Skin of body (tissue), 2 donors: ENCODE measurements around the gene COL23A1. TPM values are rescaled to one million over a fixed set of nuclear protein-coding genes. Genes with fewer than 3 reads are reported as not detected.
"Not testable (repeated sequence)": the region's sequence is repeated elsewhere in the genome, so short reads cannot be mapped to it uniquely, and the experiment has no call there.

ENCODE experiments used
- DNase-seq: peaks from one replicate; lab custom pipeline; 2025; lab: John Stamatoyannopoulos, UW
- total RNA-seq: library from RNA; depleted of rRNA; stranded (reverse); fragments of >200 nt; gene quantifications from one replicate; pipeline ENCODE4 v1.2.3, GENCODE V29; 2014

The COL23A1 gene
- total RNA-seq, 1 donor from 2014 or later = 4.6 TPM

DNA sequence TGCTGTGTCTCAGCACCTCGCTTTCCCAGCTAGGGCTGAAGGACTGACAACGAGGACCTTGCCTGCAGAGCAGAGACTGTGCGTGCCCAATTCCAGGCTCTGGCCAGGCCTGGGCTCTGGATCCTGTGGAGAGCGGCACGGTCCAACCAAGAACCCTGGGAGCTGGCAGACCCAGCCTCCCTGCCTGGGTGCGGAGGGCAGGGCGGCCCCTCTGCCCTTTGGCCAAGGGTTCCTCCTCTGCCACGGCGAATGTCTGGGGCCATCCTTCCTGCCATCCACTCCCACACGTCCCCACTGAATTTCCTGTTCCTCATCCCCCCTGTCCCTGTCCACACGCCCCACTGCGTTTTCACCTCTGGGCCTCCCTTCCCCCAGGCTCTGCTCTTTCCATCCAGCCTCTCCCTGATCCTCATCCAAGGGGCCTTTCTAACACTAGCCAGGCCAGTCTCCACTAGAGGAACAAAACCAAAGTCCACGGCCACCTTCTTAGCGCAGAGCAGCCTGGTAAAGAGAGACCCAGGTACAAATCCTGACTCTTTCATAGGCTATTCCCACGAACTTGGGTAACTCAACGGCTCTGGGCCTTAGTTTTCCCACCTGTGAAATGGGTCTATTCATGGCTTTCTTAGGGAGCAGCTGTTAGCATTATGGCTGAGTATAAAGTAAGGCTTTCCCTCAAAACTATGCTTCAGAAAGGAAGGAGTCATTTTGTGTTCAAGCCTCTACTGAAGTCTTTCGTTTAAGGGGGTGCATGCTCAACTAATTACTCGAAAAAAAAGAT lies 262.1 kb downstream of the COL23A1 start:
- no peak for DNase-seq

DNA sequence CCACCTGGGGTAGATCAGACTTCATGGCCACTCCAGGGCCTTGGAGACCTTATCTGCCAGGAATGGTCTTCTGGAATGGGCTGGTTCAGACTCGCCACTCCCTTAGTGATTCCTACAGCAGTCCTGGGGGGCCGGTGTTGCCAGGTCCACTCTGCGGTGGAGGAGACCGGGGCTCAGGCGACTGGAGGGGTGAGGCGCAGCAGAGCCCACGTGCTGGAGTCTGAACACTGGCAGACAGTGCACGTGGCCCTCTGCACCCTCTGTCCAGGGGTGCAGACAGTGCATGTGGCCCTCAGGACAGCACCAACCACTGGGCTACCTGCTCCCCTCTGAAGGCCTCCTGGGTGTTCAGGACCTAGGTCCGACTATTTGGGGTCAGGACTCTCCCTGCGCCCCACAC lies 262.7 kb downstream of the COL23A1 start:
- no peak for DNase-seq

- no peak for DNase-seq
Measured at GRCh38 chr5:178326374-178326715, 263.8 kb downstream of the COL23A1 start.

- peak; percentile 88 for DNase-seq
Measured at GRCh38 chr5:178325679-178326373, 264.4 kb downstream of the COL23A1 start.

- no peak for DNase-seq
Measured at GRCh38 chr5:178325311-178325678, 264.9 kb downstream of the COL23A1 start.

DNA sequence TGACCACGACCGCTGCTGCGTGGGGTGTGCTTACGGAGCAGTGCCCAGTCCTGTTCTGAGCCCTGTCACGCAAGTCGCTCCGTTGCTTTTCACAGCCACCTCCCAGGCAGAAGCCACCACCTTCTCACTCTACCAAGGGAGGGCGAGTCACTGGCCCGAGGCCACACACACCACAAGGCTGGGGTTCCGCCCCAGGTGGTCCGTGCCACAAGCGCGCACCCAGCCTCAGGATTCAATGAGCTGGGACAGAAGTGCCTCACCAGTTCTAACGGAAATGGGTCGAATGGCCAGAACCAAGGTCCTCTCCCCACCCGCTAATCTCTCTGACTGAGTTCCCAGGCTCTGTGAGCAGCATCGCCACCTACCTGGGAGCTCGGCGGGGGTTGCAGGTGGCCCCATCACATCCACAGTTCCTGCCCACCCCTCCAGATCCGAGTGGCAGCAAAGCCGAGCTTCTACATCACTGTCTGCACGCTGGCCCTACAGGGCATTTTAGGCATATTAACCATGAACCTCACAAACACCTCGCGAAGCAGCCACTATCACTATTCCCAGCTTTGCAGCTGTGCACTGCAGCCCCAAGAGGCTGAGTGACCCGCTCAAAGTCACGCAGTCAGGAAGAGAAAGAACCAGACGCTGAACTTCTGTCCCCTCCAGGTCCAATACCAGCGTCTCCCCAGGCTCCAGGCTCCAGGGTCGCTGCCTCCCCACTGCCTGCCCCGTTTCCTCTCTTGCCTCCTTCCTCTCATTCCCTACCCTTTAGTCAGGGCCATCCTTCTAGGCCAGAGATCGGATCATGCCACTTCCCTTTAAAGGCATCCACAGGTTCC lies 265.5 kb downstream of the COL23A1 start:
- no peak for DNase-seq

DNA sequence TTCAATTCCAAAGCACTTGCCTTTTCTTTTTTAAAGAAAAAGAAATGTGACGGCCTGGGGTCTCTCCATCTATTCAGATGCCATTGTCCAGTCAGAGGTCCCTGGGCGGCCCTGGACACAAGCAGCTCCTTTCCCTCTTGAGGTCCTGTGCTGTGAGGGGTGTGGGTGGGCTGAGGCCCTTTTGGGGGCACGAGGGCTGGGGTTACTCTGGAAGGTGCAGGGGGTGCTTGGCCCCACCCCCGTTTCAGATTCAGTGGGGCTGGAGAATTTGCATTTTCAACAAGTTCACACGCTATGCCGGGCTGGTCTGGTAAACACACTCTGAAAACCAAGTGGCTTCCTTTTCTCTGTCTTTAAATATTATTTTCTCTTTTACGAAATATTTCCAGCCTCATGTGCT lies 266.2 kb downstream of the COL23A1 start:
- DNase-seq = no peak

DNA sequence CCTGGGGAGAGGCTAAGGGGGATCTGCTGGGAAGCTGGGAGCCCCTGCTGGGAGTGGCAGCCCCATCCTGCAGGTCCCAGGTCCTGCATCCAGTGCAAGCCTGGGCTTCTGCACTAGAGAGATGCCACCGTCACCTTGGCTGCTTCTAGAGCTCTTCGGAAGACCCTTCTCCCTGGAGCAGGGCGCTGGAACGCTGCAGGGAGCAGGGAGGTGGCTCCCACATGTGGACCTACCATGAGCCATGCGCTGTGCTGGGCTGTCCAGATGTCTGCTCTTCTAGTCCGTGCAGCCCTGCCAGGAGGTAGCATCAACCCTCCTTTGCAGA lies 266.7 kb downstream of the COL23A1 start:
- DNase-seq = no peak

- no peak for DNase-seq
Measured at GRCh38 chr5:178322736-178323540, 267.3 kb downstream of the COL23A1 start.

GRCh38 chr5:178320281-178320855 lies 269.8 kb downstream of the COL23A1 start:
- DNase-seq = no peak

GRCh38 chr5:178319541-178320041 lies 270.6 kb downstream of the COL23A1 start:
- no peak for DNase-seq

DNA sequence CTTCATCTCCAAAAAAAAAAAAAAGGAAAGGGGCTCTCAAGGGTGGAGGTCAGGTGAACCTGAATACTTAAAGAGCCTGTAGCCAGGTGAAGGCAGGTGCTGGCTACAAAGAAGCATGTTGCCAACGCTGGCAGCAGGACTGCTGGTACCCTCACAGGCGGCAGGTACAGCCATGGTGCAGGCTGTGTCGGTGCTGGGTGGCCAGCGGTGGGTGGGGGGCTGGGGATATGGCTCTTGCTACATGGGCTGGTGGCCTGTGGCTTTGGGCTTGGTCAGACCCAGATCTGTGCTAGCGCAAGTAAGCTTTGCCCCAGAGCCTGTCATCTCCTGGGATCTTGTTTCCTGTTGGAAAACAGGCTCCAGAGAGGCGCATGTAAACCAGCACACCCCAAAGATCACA lies 271.3 kb downstream of the COL23A1 start:
- DNase-seq = peak; percentile 22

GRCh38 chr5:178318382-178318781 lies 271.8 kb downstream of the COL23A1 start:
- no peak for DNase-seq

- not testable (repeated sequence) for DNase-seq
Measured at GRCh38 chr5:178317727-178318126, 272.5 kb downstream of the COL23A1 start.

GRCh38 chr5:178314961-178315820 lies 275.0 kb downstream of the COL23A1 start:
- DNase-seq = no peak

GRCh38 chr5:178314061-178314660 lies 276.0 kb downstream of the COL23A1 start:
- DNase-seq = no peak

DNA sequence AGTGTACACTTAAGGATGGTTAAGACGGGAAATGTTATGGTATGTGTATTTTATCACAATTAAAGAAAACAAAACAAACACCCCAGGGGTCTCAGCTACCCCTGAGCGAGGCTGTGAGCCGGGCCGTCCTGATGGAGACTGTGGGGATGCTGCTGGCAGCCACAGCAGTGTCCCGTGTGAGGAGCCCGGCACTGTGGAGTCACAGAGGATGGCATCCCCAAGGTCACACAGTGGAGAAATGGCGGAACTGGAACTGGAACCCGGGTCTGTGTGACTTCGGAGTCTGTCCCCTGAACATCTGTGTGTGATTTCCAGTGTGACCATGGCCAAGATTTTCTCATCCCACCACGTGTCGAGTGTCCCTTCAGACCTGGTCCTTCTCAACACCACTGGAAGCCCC lies 276.9 kb downstream of the COL23A1 start:
- no peak for DNase-seq

DNA sequence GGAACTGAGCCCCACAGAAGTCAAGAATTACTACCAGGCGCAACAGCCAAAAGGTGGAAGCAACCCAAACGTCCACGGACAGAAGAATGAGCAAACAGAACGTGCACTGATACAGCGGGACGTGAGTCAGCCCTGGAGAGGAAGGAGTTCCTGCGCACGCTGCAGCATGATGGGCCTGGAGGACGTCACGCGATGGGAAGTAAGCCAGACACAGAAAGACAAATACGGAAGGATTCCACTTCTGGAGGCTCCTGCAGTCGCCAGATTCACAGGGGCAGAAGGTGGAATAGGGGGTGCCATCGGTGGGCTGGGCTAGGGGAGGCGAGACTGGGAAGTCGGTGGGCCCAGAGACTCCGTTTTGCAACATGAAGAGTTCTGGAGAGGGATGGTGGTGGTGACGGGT lies 277.3 kb downstream of the COL23A1 start:
- DNase-seq = peak; percentile 25

DNA sequence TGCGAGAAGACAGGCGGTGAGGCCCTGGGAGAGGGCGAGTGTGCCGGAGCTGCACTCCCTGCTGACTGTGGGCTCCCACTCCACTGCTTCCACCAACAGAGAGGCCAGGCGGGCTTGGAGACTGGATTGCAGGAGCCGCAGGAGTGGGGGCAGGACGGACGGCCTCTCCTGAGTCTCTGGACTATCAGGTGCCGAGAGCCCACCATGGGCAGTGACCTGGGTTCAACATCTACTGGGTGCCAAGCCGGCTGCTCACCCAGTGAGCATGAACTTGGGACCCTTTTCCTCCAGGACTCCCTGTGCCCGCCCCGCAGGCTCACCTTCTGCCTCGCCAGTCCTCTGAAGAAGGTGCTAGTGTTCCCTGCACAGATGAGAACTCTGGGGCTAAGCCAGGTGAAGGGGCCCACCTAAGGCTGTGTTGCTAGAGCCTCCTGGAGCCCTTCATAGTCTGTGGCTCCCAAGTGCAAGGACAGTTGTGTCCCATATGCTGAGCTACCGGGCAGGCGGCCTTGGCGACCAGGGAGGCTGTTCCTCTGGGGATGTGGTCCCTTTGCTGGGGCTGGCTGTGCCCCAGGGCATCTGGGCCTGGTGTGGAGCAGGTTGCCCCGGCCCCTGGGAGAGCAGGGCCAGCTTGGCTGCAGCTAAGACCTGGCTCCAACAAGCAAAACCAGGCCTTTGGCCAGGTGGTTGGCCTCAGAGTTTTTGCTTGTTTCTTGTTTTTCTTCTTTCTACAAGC lies 279.9 kb downstream of the COL23A1 start:
- no peak for DNase-seq
